HS-5 (cell line): Measurements from ENCODE around the gene STOML2.
"Not testable (repeated sequence)": the region's sequence is repeated elsewhere in the genome, so short reads cannot be mapped to it uniquely, and the experiment has no call there.

Experiments used
- DNase-seq: peaks from one replicate; pipeline ENCODE4 v3.0.0-alpha.2; 2012; ENCODE audit warnings: low read depth

STOML2 gene

GRCh38 chr9:35102769-35103659 is at the start of gene STOML2:
STOML2 (minus strand) TSS chr9:35103131; CDS start chr9:35103094, 37 bp downstream.
- DNase-seq = peak; percentile 89

- not testable (repeated sequence) for DNase-seq
Measured at GRCh38 chr9:35147941-35148563, 45.1 kb upstream of the STOML2 start.

GRCh38 chr9:35142037-35142436 is 39.1 kb upstream of the STOML2 start:
- DNase-seq = no peak

GRCh38 chr9:35140093-35140492 is 37.2 kb upstream of the STOML2 start:
- DNase-seq = no peak

- no peak for DNase-seq
Measured at GRCh38 chr9:35136866-35137265, 33.9 kb upstream of the STOML2 start.

GRCh38 chr9:35135988-35136387 is 33.1 kb upstream of the STOML2 start:
- DNase-seq = no peak

GRCh38 chr9:35134920-35135319 is 32.0 kb upstream of the STOML2 start:
- no peak for DNase-seq

- peak; percentile 80 for DNase-seq
Measured at GRCh38 chr9:35116898-35117551, 14.1 kb upstream of the STOML2 start.

- no peak for DNase-seq
Measured at GRCh38 chr9:35116539-35116897, 13.6 kb upstream of the STOML2 start.

- peak; percentile 92 for DNase-seq
Measured at GRCh38 chr9:35115680-35116538, 13.0 kb upstream of the STOML2 start, which contains the start of gene ATOSB. ATOSB (minus strand) TSS chr9:35115862; CDS start chr9:35108274, 7,588 bp downstream.

- DNase-seq = no peak
Measured at GRCh38 chr9:35114840-35115628, 12.1 kb upstream of the STOML2 start.

- no peak for DNase-seq
Measured at GRCh38 chr9:35114113-35114839, 11.3 kb upstream of the STOML2 start.

- DNase-seq = peak; percentile 56
Measured at GRCh38 chr9:35112257-35113020, 9.5 kb upstream of the STOML2 start.

GRCh38 chr9:35111001-35111933 is 8.3 kb upstream of the STOML2 start:
- peak; percentile 95 for DNase-seq

- no peak for DNase-seq
Measured at GRCh38 chr9:35110327-35110761, 7.4 kb upstream of the STOML2 start.

GRCh38 chr9:35108946-35109575 is 6.1 kb upstream of the STOML2 start:
- no peak for DNase-seq

- no peak for DNase-seq
Measured at GRCh38 chr9:35108461-35108860, 5.5 kb upstream of the STOML2 start.
